GM10847 (cell line): Measurements from ENCODE around the gene GALNT17.

Source experiments
- POLR2A ChIP-seq: IDR thresholded peaks from 2 replicates; pipeline ENCODE4 v1.6.1; 2011; ENCODE audit not compliant: insufficient read length; ENCODE audit errors: extremely low read depth

The GALNT17 gene

DNA sequence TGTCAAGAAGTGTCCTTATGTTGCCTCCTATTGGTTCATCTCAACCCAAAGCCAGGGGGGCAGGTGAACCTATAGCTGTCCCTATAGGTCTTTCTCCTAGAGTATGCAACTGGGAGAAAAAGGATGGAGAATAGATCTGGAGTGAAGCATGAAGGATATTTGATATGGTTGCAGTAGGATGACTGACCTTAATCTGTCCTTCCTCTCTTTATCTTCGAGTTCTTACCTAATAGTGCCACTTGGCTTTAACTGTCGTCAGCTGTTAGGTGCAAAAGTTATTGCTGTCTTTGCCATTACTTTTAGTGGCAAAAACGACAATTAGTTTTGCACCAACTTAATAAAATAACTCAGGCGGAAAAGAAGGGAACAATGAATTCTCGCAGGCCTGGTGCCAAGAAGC, 196.0 kb downstream of the GALNT17 start:
- TF ChIP-seq POLR2A, result no peak

DNA sequence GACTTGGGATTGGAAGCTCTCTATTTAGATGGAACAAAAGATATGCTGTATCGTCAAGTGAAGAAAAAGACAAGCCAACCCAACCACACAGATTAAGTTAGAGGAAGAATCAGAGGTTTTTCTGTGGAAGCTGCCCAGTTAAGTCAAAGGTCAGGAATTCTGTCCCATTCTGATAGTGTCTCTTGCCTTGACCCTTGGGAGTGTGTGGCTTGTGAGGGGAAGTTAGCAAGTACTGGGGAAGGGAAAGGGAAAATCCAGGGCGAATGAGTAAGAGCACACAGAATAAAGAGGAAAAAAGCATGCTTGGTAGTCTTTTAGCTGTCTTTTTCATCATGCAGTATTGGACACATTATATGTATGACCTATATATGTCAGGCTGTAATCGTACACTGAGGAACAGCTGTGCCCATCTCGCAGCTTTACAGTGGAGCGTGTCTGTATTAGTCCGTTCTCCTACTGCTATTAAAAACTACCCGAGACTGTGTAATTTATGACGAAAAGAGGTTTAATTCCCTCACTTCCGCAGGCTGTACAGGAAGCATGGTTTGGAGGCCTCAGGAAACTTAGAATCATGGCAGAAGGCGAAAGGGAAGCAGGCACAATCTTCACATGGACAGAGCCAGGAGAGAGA, 197.2 kb downstream of the GALNT17 start:
- TF ChIP-seq POLR2A, result no peak

DNA sequence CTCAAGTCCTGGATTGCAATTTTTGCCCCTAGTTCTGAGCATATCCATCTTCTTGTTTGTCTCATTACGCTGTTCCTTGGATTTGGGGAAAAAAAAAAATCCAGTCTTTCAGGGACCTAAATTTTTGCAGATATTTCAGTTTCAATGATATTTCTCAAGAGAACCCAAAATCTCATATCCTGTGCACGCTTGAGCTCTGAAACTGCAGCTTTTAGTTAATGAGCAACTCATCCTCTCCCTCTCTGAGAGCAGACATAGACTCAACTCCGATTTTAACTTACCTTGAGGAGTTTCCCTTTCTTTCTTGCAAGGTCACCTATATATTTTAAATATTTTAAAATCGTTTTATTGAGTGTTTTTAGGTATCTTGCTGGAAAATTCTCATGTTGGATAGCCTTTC, 200.3 kb downstream of the GALNT17 start:
- no peak for TF ChIP-seq POLR2A

DNA sequence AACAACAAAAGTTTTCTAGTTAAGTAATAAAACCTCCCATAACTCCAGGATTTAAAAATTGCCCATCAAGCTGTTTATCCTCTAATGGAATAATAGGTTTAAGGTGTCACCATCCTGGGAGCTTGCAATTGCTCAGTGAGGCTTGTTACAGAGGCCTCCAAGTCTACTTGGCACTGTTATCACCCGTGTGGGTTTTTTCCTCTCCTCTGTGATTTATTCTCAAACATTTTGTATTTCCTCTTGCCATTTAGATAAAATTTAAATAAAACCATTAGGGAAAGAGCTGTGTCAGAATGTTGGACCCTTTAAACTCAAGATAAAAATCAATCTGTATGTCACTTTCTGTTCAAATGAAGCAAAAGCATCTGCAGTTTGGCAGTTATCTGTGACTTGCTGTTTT, 202.6 kb downstream of the GALNT17 start:
- no peak for TF ChIP-seq POLR2A

DNA sequence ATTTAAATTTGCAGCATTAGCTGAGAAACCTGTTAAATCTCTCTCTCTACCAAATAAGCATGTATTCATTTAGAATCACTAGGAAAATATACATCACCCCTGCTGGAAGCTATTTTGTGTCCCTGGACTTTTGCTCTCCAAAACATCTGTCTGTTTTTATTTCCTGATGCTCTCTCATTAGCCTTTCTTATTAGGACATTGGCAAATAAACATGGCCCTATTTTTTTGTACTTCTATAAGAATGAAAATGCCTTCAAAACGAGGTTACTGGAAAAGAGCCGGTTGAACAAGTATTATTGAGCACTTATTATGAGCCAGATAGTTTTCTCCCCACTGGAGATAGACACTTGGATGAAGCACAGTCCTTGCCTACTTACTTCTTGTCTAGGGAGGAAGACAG, 206.9 kb downstream of the GALNT17 start:
- no peak for TF ChIP-seq POLR2A

DNA sequence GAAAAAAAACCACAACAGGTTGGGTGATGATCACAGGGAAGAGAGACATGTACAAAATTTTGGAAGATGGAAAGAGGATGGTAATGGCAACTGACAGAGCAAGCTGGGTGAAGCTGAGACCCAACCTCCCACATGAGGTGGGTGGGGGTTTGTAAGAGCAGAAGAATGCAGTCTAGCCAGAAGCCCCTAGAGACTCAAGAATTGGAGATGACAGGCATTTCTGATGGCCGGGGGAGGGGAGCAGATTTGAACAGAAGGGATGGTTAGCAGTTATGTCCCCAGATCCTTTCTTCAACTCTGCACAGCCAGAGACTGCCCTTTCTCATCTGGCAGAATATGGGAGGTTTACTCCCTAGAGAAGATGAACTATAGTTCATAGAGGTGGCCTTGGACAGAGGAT, 208.0 kb downstream of the GALNT17 start:
- no peak for TF ChIP-seq POLR2A

DNA sequence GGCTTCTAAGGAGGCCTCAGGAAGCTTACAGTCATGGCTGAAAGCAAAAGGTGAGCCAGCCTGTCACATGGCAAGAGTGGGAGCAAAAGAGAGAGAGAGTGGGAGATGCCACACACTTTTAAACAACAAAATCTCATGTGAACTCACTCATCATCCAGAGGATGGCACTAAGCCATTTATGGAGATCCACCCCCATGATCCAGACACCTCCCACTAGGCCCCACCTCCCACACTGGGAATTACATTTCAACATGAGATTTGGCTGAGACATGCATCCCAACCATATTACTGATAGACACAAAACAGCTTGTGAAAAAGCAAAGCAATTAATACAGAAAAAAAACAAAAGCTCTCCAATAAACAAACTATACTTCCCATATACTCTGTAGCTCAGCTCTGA, 210.3 kb downstream of the GALNT17 start:
- no peak for TF ChIP-seq POLR2A

DNA sequence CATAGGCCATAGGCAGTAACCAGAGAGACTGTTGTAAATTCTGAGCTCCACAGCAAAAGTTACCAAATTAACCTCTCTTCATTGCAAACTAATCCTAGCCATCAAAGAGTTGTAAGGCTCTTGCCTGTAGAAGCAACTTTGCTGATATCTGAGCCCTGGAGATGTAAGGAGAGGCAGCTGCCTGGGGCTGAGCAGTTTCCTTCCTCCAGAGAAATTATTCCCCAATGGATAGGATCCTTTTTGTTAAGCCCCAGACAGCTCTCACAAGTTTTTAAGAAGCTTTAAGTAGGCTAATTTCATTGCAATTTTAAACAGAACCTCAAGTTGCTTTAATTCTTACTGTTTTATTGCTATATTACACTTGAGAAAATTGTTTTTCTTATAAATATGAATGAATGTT, 211.1 kb downstream of the GALNT17 start:
- no peak for TF ChIP-seq POLR2A

DNA sequence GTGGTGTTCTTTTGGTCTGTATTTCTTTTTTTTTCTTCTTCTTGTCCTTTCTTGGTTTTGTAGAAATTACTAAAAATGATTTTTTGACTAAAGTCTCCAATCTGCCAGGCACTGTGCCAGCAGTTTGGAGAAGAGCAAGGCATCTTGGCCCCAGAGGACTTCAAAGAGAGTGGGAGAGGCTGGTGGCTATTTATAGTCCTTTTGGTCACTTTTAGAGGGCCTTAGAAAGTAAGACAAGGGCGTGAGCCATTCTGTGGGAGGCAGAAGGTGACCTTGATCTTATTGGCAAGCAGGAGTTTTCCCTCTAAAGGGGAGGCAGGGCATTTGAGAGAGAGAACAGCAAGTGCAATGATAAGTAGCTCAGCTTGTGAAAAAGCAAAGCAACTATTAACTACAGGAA, 211.9 kb downstream of the GALNT17 start:
- TF ChIP-seq POLR2A, result no peak

DNA sequence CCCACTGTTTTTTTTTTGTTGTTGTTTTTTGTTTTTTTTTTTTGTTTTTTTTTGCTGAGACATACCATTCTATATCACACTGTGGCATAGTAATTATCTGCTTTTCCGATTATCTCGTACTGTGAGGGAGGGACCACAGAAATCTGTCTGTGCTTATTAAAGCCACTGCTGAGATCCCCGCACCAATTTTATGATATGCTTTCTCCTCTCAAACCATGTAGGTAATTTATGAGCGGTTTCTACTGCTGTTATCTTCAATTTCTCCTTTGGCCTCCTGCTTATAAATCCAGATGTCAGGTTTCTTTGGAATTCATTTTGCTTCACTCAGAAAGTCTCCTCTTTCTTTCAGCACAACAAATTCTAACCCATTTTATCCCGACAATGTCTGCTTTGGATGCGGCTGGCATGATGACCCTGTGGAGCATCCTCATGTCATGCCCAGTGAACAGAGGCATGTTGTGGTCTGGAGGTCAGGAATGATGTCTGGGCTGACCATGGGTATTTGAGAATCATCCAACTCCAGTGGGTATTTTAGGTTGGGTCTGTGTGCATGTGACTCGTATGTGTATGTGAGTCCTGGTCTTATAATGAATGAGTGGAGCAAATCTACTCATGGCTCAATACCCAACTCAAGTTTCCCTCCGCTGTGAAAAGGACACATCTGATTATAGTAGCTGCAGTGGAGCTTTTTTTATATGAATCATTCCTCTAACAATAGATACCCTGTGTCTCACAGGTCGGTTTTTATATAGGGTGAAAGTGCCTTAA, 213.4 kb downstream of the GALNT17 start:
- TF ChIP-seq POLR2A, result no peak

DNA sequence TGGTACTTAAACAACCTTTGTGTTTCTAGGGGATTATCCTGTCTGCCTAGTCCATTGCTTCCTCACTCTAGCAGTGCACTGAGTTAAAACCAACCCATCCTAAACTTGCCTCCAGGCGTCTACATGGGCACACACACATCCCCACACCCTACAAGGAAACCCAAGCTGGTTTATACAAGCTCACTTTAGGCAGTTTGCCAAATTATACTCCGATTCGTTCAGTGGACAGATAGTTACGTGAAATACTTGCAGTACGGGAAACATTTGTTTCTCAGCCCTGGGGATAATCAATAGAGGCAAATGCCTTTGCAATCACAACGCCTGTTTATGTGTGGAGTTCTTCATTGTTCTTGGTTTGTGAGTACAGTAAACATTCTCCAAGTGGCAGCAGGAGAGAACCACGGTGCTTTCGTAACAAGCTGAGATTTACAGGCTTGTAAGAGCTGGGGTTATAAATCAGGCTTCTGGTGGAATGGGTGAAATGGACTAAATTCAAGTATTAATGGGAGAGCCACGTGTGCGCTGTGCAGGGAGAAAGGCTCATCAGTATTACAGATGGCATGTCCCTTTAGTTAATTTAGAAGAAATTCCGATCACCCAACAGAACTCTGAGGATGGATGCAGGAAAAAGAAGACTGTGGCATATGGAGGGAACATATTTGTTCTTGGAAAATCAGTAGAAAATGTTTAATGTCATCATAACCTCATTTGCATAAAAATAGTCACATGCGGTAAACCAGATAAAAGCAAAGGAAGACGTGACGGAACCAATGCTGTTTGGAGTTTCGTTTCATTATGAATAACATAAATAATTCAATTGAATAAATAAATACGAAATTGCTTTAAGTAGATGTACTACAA, 217.1 kb downstream of the GALNT17 start:
- TF ChIP-seq POLR2A, result no peak

DNA sequence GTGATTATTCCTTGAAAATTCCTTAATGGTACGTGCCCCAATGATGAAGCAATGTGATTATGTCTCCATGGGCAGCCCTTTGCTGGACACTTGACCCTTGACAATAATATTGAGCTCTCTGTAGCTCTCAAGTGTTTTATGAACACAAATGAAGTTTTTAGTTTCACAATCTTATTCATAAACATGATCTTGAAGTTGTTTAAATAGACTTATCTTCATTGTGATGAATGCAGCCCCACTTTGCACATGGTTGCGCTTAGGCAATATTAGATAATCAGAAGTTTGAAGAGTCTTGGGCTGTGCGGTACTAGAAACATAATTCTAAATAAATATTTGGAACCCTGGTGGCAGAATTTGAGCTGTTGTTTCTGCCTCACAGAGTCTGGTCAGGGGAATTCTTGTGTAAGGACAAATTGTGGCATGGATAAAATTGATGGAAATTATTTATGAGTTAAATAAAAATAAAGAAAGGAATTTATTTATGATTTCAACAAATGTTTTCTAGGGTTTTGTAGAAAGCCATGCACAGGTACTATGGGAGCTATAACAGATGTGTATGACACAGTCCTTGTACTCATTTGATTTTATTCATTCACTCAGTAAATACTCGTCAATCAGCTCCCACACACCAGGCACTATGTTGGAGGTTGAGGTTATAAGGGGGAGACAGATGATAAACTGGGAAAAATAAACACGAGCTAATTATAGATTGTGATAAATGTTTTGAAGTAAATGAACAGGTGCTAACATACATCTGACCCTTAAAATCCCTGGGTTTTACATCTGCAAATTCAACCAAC, 217.9 kb downstream of the GALNT17 start:
- TF ChIP-seq POLR2A, result no peak

DNA sequence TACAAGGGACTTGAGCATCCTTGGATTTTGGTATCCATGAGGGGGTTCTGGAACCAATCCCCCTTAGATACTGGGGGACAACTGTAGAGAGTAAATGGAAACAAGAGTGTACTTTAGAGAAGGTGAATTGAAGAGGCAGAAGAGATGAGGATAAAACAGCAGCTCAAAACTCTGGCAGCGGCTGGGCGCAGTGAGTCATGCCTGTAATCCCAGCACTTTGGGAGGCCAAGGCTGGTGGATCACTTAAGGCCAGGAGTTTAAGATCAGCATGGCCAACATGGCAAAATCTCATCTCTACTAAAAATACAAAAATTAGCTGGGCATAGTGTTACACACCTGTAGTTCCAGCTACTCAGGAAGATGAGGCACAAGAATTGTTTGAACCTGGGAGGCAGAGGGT, 218.7 kb downstream of the GALNT17 start:
- TF ChIP-seq POLR2A, result no peak

DNA sequence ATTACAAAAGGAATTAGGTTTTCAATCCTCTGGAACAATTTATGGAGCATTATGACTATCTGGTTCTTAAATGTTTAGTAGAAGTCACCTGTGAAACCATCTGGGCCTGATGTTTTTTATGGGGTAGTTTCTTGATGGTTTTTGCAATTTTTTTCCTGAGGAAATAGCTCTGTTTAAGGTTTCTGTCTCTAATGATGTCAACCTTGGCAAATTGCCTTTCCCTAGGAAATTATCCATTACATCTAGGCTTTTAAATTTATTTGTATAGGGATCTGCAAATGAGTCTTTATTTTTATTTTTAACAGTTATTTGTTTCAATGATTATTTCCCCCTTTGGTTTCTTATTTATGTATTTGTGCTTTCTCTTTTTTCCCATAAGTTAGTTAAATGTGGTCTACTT, 222.8 kb downstream of the GALNT17 start:
- no peak for TF ChIP-seq POLR2A

DNA sequence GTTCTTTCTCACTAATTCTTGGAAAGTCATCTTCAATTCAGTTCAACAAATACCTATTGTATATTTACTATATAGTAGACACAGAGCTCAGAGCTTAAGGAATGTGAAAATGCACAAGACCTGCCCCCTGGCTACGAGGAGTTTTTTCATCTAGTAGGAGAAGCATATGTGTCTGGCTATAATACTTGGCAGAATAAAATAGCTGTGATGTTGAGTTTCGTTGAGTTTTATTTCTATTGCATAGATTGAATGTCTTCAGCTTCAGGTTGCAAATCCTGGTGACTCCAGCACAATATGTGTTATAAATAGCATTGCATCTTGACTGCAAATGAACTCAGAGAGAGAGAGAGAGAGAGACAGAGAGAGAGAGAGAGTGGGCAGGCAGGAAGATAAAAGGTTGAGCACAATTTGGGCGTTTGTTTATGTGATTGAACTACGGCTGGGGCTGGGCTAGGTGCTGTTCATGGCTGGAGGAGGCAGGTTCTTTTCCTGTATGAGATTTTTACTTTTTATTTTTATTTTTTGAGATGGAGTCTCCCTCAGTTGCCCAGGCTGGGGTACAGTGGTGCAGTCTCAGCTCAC, 229.6 kb downstream of the GALNT17 start:
- no peak for TF ChIP-seq POLR2A
